Measurements from ENCODE around the gene PNMA6F.

DNA sequence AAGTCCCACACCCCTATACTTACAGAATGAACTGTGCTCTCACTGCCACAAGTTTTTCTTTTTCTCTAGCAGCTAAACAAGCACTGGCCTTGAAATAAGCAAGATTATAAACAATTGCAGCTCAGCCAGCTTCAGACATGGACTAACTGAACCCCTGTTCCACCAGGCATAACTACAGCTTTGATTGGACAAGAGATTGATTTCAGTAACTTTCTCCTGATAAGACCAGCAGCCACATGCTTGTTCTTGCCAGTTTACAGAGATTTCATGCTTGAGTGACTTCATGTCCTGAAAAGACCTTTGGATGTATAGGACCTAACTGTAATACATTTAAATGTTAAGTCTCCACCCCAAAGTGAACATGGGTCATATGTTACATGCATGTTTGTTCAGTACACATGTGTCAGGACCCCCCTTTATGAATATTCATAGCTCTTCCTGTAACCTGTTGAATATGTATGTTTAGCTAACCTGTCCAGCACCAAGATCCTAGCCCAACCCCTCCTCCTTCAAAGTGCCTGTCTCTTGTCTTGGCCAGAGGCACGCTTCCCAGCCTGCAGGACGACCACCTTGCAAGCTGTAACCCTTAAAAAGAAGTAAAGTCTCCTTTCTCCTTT lies 40.3 kb upstream of the PNMA6F start:
- TF ChIP-seq, protein P1, sequence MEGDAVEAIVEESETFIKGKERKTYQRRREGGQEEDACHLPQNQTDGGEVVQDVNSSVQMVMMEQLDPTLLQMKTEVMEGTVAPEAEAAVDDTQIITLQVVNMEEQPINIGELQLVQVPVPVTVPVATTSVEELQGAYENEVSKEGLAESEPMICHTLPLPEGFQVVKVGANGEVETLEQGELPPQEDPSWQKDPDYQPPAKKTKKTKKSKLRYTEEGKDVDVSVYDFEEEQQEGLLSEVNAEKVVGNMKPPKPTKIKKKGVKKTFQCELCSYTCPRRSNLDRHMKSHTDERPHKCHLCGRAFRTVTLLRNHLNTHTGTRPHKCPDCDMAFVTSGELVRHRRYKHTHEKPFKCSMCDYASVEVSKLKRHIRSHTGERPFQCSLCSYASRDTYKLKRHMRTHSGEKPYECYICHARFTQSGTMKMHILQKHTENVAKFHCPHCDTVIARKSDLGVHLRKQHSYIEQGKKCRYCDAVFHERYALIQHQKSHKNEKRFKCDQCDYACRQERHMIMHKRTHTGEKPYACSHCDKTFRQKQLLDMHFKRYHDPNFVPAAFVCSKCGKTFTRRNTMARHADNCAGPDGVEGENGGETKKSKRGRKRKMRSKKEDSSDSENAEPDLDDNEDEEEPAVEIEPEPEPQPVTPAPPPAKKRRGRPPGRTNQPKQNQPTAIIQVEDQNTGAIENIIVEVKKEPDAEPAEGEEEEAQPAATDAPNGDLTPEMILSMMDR (IDR thresholded peaks at IDR 0.05; ENCODE audit: low read length): no peak
- no peak for TF ChIP-seq EZH2 (IDR thresholded peaks at IDR 0.05; ENCODE audit: borderline replicate concordance, low read length)

Data from OCI-LY1 (cell line).